CD14-positive monocyte (primary cell): ENCODE measurements around the gene KIRREL1. TPM values are rescaled to one million over a fixed set of nuclear protein-coding genes. Genes with fewer than 3 reads are reported as not detected.
A peak's percentile ranks its signal among the peaks of the same experiment; 100 is the strongest.

Experiments used
- DNase-seq, 3 donors: peaks; one replicate each; pipeline ENCODE4 v3.0.0-alpha.2; 2011 to 2022
- H2AFZ ChIP-seq: 2 replicates; pipeline ENCODE4 v1.6.0; 2012; ENCODE audit warnings: mild to moderate bottlenecking, low read depth, low read length, inconsistent platforms; ENCODE audit not compliant: insufficient read depth, poor library complexity, severe bottlenecking
- H3K27ac ChIP-seq, 2 donors: 1 replicate in 1 of 2; 2 replicates in 1 of 2; pipeline ENCODE4 v1.5.1; 2012 to 2013; ENCODE audit warnings: low read length in 2 of 2, control low read depth in 1 of 2, inconsistent platforms in 1 of 2, low read depth in 1 of 2, mild to moderate bottlenecking in 1 of 2
- H3K27me3 ChIP-seq, 2 donors: one replicate each; pipeline versions ENCODE4 v1.6.0 to v1.6.1; 2011 to 2013; ENCODE audit warnings: low read length in 2 of 2; ENCODE audit not compliant: control insufficient read depth in 2 of 2, insufficient read depth in 2 of 2
- H3K36me3 ChIP-seq, 2 donors: replicated peaks in 1 of 2; 1 replicate in 1 of 2; 2 replicates in 1 of 2; pipeline versions ENCODE4 v1.5.1 to v1.6.1; 2012 to 2013; ENCODE audit warnings: low read length in 2 of 2, control low read depth in 1 of 2, inconsistent platforms in 1 of 2, mild to moderate bottlenecking in 1 of 2; ENCODE audit not compliant: insufficient read depth in 2 of 2, control insufficient read depth in 1 of 2
- H3K4me1 ChIP-seq, 2 donors: 1 replicate in 1 of 2; 2 replicates in 1 of 2; pipeline versions ENCODE4 v1.5.1 to v1.6.1; 2012 to 2013; ENCODE audit warnings: low read length in 2 of 2, control low read depth in 1 of 2, inconsistent platforms in 1 of 2, mild to moderate bottlenecking in 1 of 2, moderate library complexity in 1 of 2; ENCODE audit not compliant: insufficient read depth in 2 of 2, control insufficient read depth in 1 of 2
- H3K4me2 ChIP-seq: replicated peaks from 2 replicates; pipeline ENCODE3; 2012; ENCODE audit warnings: low read length, moderate library complexity, mild to moderate bottlenecking; ENCODE audit not compliant: poor library complexity, severe bottlenecking; ENCODE audit errors: extremely low read depth
- H3K4me3 ChIP-seq, 3 experiments: fragments of 200-600 bp in 1 of 3; sonication (generic) in 1 of 3; replicated peaks in 1 of 3; 1 replicate in 2 of 3; 2 replicates in 1 of 3; pipeline ENCODE4 v1.5.1; 2011 to 2013; ENCODE audit warnings: low read length in 3 of 3, mild to moderate bottlenecking in 3 of 3, control low read depth in 2 of 3, low read depth in 2 of 3, inconsistent platforms in 1 of 3, moderate library complexity in 1 of 3
- H3K79me2 ChIP-seq: 2 replicates; pipeline ENCODE4 v1.6.0; 2012; ENCODE audit warnings: mild to moderate bottlenecking, control low read depth, inconsistent platforms, low read length, moderate library complexity; ENCODE audit not compliant: insufficient read depth
- H3K9ac ChIP-seq: 2 replicates; pipeline ENCODE4 v1.6.0; 2017; ENCODE audit warnings: low read length, mild to moderate bottlenecking; ENCODE audit not compliant: insufficient read depth, poor library complexity, severe bottlenecking
- H3K9me3 ChIP-seq, 2 donors: replicated peaks in 1 of 2; 1 replicate in 1 of 2; 2 replicates in 1 of 2; pipeline versions ENCODE4 v1.5.1 to v1.6.1; 2012 to 2013; ENCODE audit warnings: low read length in 2 of 2, control low read depth in 1 of 2; ENCODE audit not compliant: control insufficient read depth in 1 of 2, insufficient read depth in 1 of 2
- H4K20me1 ChIP-seq: 2 replicates; pipeline ENCODE4 v1.6.0; 2012; ENCODE audit warnings: mild to moderate bottlenecking, low read length, control low read depth, moderate library complexity; ENCODE audit not compliant: insufficient read depth
- H3K27ac Mint-ChIP-seq, 7 donors: one replicate each; pipeline ENCODE4 v1.8.0; 2020; ENCODE audit warnings: mild to moderate bottlenecking in 7 of 7, mixed read lengths in 7 of 7, moderate library complexity in 6 of 7, inconsistent platforms in 2 of 7
- H3K27me3 Mint-ChIP-seq, 3 donors: one replicate each; pipeline ENCODE4 v1.8.0; 2021 to 2022; ENCODE audit warnings: low read depth in 3 of 3, mild to moderate bottlenecking in 3 of 3, mixed read lengths in 3 of 3, moderate library complexity in 3 of 3, inconsistent platforms in 1 of 3
- H3K36me3 Mint-ChIP-seq, 2 donors: one replicate each; pipeline ENCODE4 v1.8.0; 2020; ENCODE audit warnings: mixed read lengths in 2 of 2, inconsistent platforms in 1 of 2, mild to moderate bottlenecking in 1 of 2
- H3K4me1 Mint-ChIP-seq: one replicate; pipeline ENCODE4 v1.8.0; 2020; ENCODE audit warnings: mild to moderate bottlenecking, mixed read lengths
- H3K4me3 Mint-ChIP-seq, 2 donors: one replicate each; pipeline ENCODE4 v1.8.0; 2020; ENCODE audit warnings: mild to moderate bottlenecking in 2 of 2, mixed read lengths in 2 of 2, moderate library complexity in 1 of 2
- H3K9me3 Mint-ChIP-seq, 7 donors: one replicate each; pipeline ENCODE4 v1.8.0; 2020 to 2022; ENCODE audit warnings: mixed read lengths in 7 of 7, mild to moderate bottlenecking in 6 of 7, moderate library complexity in 6 of 7, inconsistent platforms in 2 of 7
- CTCF ChIP-seq: fragments of 200-600 bp; IDR thresholded peaks from one replicate; pipeline ENCODE4 v1.8.0; 2022; ENCODE audit warnings: antibody characterized with exemption, mild to moderate bottlenecking
- WGBS: methylation state at CpG from one replicate; pipeline ENCODE4 v1.1.5; 2013; ENCODE audit warnings: missing lambda C conversion rate; ENCODE audit not compliant: insufficient coverage; 5-methylcytosine and 5-hydroxymethylcytosine counted together
- intact Hi-C, 2 donors: fragments of 100-400 bp; cut with micrococcal nuclease; formaldehyde crosslinking; loops; one replicate each; pipeline versions ENCODE4 v1.15.0 to v1.15.1; 2023
- polyA plus RNA-seq, 3 donors: library from polyadenylated mRNA; depleted of rRNA in 1 of 3; unstranded in 2 of 3; stranded (reverse) in 1 of 3; fragments of 300-500 nt in 2 of 3; fragments of >200 nt in 1 of 3; fragmentation: Illumina TruSeq in 2 of 3; gene quantifications; 1 replicate in 2 of 3; 2 replicates in 1 of 3; pipeline ENCODE4 v1.2.3, GENCODE V29; 2012 to 2021

KIRREL1 gene
- polyA plus RNA-seq, 3 donors, result not detected

- peak overlapping the region; percentile 75 to 76 for H3K4me3 Mint-ChIP-seq
- no peak for TF ChIP-seq CTCF
- Histone ChIP-seq H3K9me3 (peaks cover 10 to 23% of the 10 kb centered on the region in 2 donors), H3K27me3 (no peaks in the 10 kb centered on the region), H2AFZ (peak overlapping the region; percentile 56), H3K27ac (peak overlapping the region; percentile 76 to 81), H3K9ac (no peak overlapping the region), H3K4me2 (peak overlapping the region; percentile 90), H4K20me1 (no peaks in the 10 kb centered on the region), H3K4me1 (peaks cover 73 to 76% of the 10 kb centered on the region in 2 donors), H3K79me2 (no peaks in the 10 kb centered on the region), H3K4me3 (peak overlapping the region; percentile 38 to 73 (median 39)), H3K36me3 (no peaks in the 10 kb centered on the region)
- peaks cover 14 to 34% (median 19%) of the 10 kb centered on the region in 7 donors for H3K9me3 Mint-ChIP-seq
- DNase-seq, result no peak
- peak overlapping the region; percentile 92 to 99 (median 98) for H3K27ac Mint-ChIP-seq
- H3K27me3 Mint-ChIP-seq, result peaks cover 0 to 2% (median 0%) of the 10 kb centered on the region in 3 donors
- H3K36me3 Mint-ChIP-seq, result peaks cover 5 to 10% of the 10 kb centered on the region in 2 donors
- 63% methylated on average over 2 of the region's 8 CpGs for WGBS
- H3K4me1 Mint-ChIP-seq, result peaks cover 73% of the 10 kb centered on the region
- intact Hi-C loops, result loop anchor here in 1 of 2 donors (2.0 kb wide), 1 partner anchor 14 kb away; no protein-coding TSS in a partner anchor
These were observed 155.7 kb downstream of the KIRREL1 start for GRCh38 chr1:158149175-158149574.

Other genes with a start within 250 kb of the KIRREL1 start
- under 1 TPM in 1 of 3 donors, not detected in 2; 0.65 TPM for gene FCRL2, start 216.5 kb upstream of the KIRREL1 start, polyA plus RNA-seq
- 1 to 10 TPM in 1 of 3 donors, under 1 TPM in 2; 0.16 to 2.1 (median 0.16) TPM for gene FCRL1, start 173.5 kb upstream of the KIRREL1 start, polyA plus RNA-seq
- not detected for gene CD5L, start 151.8 kb upstream of the KIRREL1 start, polyA plus RNA-seq
- 100 to 1,000 TPM; 121 to 144 (median 134) TPM for gene CD1D, start 187.2 kb downstream of the KIRREL1 start, polyA plus RNA-seq